WERI-Rb-1 (cell line): ENCODE data around the gene GNB1L.

ENCODE experiments used
- DNase-seq: peaks from one replicate; pipeline ENCODE4 v3.0.0-alpha.2; 2020
- H3K27ac ChIP-seq: fragments of 250-450 bp; sonication (Bioruptor Pico); 2 replicates; pipeline ENCODE4 v1.5.1; 2020; ENCODE audit warnings: mild to moderate bottlenecking, moderate library complexity
- H3K27me3 ChIP-seq: fragments of 250-450 bp; sonication (Bioruptor Pico); 2 replicates; pipeline ENCODE4 v1.5.1; 2021; ENCODE audit warnings: mild to moderate bottlenecking, low read depth, moderate library complexity; ENCODE audit not compliant: insufficient read depth, severe bottlenecking
- H3K36me3 ChIP-seq: fragments of 250-450 bp; sonication (Bioruptor Pico); 2 replicates; pipeline ENCODE4 v1.5.1; 2020; ENCODE audit warnings: mild to moderate bottlenecking, moderate library complexity
- H3K4me3 ChIP-seq: 2 replicates; pipeline ENCODE4 v1.5.1; 2011; ENCODE audit warnings: low read depth, mild to moderate bottlenecking, control low read depth, low read length
- H3K9me3 ChIP-seq: fragments of 250-450 bp; sonication (Bioruptor Pico); 2 replicates; pipeline ENCODE4 v1.5.1; 2021; ENCODE audit warnings: mild to moderate bottlenecking, moderate library complexity; ENCODE audit not compliant: severe bottlenecking
- TF ChIP-seq, protein P1 (sequence below): IDR thresholded peaks from 2 replicates; pipeline ENCODE4 v1.5.1; 2011; ENCODE audit warnings: low read depth, mild to moderate bottlenecking, control low read depth, inconsistent platforms, low read length

Gene GNB1L

DNA sequence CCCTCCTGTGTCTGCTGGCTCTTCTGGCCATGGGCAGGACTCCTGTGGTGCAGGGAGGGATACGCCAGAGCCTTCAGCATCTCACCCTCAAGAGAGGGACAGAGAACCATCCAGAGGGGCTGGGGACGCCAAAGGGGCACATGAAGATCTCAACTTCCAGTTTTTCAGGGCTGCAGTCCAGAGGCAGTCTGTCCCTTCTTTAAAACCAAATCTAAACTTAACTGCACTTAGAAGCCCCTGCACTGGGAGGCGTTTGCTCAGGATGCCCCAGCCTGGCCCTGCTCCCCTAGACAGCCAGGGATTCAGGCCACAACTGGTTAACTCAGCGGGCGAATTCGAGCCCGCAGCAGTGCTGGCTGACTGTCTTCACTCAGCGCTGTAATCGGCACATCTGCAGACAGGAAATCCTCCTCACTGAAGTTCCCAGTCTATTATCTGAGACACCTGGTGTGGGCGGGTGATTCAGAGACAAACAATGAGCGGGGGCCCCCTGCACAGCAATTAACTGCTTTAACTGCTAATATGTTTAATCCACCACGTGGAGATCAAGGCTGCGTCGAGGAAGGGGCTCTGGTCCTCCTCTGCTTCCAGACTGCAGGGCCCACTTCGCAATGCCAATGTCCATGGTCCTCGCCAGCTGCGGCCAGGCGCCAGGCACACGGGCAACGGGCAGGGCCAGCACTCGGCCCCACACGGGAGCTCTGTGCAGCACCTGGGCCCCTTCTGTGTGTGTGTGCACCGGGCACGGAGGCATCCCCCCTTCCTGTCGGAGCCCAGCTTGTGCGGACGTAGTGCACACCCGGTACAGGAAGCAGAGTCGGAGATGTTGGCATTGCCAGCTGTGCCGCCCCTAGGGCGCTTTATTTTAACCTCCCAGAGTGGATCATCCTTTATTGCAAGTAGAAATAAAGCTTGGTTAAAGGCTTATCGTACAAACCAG, 36.9 kb upstream of the GNB1L start:
- Histone ChIP-seq H3K27ac (peak overlapping the region; percentile 54), H3K9me3 (no peaks in the 10 kb centered on the region), H3K4me3 (no peak overlapping the region), H3K36me3 (no peaks in the 10 kb centered on the region), H3K27me3 (no peaks in the 10 kb centered on the region)
- peak; percentile 83 for DNase-seq
- TF ChIP-seq, protein P1, sequence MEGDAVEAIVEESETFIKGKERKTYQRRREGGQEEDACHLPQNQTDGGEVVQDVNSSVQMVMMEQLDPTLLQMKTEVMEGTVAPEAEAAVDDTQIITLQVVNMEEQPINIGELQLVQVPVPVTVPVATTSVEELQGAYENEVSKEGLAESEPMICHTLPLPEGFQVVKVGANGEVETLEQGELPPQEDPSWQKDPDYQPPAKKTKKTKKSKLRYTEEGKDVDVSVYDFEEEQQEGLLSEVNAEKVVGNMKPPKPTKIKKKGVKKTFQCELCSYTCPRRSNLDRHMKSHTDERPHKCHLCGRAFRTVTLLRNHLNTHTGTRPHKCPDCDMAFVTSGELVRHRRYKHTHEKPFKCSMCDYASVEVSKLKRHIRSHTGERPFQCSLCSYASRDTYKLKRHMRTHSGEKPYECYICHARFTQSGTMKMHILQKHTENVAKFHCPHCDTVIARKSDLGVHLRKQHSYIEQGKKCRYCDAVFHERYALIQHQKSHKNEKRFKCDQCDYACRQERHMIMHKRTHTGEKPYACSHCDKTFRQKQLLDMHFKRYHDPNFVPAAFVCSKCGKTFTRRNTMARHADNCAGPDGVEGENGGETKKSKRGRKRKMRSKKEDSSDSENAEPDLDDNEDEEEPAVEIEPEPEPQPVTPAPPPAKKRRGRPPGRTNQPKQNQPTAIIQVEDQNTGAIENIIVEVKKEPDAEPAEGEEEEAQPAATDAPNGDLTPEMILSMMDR, result no peak

DNA sequence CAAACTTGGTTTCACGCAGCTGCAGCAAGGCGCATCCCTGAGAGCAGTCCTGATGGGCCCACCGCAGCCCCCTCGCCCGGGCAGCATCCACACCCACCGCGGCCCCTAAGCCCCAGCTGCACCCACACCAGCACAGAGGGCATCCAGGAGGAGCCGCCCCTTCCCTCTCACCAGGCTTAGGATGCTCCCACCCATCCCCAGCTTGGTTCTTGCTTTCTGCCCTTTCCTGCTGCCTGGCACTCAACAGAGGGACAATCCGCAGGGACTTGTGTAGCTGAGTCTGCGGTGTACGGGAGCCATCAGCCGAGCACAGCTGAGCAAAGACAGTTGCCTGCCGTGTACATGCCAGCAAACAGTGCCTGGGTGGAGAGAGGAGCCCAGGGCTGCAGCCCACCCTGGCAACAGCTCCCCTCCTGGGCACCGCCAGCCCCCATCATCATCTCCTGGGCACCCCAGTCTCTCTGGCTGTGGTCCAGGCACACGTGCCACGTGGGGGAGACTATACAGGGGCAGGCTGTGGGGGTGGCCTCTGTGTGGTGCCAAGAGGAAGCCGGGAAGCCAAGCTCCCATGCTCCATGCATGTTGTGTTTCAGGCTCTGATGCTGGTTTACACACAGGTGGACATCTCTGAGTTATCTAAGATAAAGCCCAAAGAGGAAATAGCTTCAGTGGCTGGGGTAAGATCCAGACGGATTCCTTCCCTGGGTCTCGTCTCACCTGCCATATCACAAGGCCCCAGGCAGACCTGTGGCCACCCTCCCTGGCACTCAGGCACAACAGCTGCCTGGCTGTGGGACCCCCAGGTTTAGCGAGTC, 36.0 kb upstream of the GNB1L start:
- TF ChIP-seq, protein P1, result no peak

DNA sequence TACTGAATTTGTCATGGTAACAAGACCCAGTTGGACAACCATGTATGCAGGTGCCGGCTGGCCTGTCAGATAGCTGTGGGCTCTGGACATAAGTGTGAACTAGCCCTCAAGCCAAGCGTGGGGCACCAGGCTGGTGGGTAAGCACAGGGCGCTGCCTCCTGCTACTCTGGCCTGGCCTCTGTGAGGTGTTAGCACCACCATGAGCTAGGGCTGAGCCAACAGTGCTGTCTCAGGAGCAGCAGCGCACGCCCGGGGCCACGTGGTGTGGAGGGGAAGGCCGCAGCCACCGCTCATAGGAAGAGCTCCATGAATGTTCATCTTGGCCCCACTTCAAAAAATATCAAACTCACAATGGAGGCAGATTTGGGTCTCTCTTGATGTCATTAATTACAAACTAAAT, 35.3 kb upstream of the GNB1L start:
- Histone ChIP-seq H3K27me3 (no peaks in the 10 kb centered on the region), H3K9me3 (no peaks in the 10 kb centered on the region), H3K36me3 (no peaks in the 10 kb centered on the region), H3K27ac (no peak overlapping the region), H3K4me3 (no peak overlapping the region)
- DNase-seq, result no peak
- TF ChIP-seq, protein P1, result no peak

More for the DNA sequence above, 36.0 kb upstream of the GNB1L start:
- Histone ChIP-seq H3K27ac (peak overlapping the region; percentile 10), H3K36me3 (no peaks in the 10 kb centered on the region), H3K4me3 (no peak overlapping the region), H3K27me3 (no peaks in the 10 kb centered on the region), H3K9me3 (no peaks in the 10 kb centered on the region)
- no peak for DNase-seq

DNA sequence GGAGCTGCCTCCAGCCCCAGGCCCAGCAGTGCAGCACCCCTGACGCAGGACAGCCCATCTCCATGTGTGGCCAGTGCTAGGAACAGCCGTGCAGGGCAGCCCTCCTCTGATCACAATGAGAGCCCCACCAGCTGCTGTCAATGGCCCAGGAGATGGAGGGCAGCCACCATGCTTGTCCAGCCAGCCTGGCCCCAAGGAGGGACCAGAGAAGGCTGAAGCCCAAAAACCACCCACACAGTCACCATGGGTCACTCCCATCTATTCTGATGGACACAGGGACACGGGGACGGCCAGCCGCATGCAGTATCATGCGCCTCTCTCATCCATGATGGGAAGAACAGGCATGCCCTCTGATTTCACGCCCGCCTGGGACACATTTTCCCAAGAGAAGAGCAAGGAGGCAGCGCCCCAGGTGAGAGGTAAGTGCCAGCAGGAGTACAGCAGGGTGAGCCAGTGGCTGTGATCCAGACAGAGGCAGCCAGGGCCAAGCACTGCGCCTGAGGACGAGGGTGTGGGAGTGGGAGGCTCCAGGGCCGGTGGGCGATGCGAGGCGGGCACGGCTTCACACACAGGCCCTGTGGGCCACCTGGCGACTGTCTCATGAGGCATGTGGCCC, 33.6 kb upstream of the GNB1L start:
- no peak overlapping the region for H3K4me3 ChIP-seq
- no peak for DNase-seq
- no peaks in the 10 kb centered on the region for H3K27me3 ChIP-seq
- no peaks in the 10 kb centered on the region for H3K9me3 ChIP-seq
- no peaks in the 10 kb centered on the region for H3K36me3 ChIP-seq
- H3K27ac ChIP-seq, result no peak overlapping the region
- TF ChIP-seq, protein P1, result no peak

DNA sequence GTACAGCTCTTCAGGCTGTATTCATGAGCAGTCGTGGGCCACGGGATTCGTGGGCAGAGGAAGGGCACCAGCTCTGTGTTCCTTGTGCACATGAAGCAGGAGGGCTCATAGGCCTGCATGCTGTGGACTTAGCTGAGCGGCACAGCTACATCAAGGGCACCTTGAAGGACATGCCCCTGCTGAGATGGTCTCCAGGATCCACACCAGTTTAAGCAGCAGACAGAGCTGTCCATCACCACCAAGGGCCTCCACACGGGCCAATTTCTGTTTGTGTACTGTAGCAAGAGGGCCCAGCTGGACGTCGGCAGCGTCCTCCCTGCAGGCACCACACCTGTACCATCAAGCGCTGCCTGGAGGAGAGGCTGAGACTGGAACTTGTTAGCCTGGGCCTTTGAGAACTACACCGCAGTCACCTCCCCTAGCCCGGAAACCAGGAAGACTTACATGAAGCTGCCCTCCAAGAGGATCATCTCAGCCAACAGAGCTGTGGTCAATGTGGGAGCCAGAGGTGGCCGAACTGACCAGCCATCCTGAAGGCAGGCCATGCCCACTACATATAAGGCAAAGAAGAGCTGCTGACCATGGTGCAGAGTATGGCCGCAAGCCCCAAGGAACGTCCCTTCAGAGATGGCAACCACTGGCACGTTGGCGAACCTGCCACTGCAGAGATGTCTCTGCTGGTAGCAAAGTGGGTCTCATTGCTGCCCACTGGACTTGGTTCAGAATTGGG, 32.7 kb upstream of the GNB1L start:
- H3K27me3 ChIP-seq, result no peaks in the 10 kb centered on the region
- no peak for DNase-seq
- no peaks in the 10 kb centered on the region for H3K9me3 ChIP-seq
- TF ChIP-seq, protein P1, result no peak
- H3K36me3 ChIP-seq, result no peaks in the 10 kb centered on the region
- H3K4me3 ChIP-seq, result no peak overlapping the region
- H3K27ac ChIP-seq, result no peak overlapping the region
